KMS-11 (cell line): ENCODE data around the gene DMAC2.
"Not testable (repeated sequence)": the region's sequence is repeated elsewhere in the genome, so short reads cannot be mapped to it uniquely, and the experiment has no call there.

Experiments
- H2AFZ ChIP-seq: fragments of 200-600 bp; sonication (generic); 2 replicates; pipeline ENCODE4 v1.6.1; 2016; ENCODE audit warnings: antibody characterized with exemption, mixed run types, low read depth
- H3K27ac ChIP-seq: fragments of 200-600 bp; sonication (generic); 2 replicates; pipeline ENCODE4 v1.6.1; 2016; ENCODE audit warnings: mild to moderate bottlenecking, mixed run types
- H3K27me3 ChIP-seq: fragments of 200-600 bp; sonication (generic); 2 replicates; pipeline ENCODE4 v1.6.1; 2017; ENCODE audit warnings: mild to moderate bottlenecking, low read depth, mixed run types, moderate library complexity; ENCODE audit not compliant: insufficient read depth
- H3K36me3 ChIP-seq: fragments of 200-600 bp; sonication (generic); 2 replicates; pipeline ENCODE4 v1.6.1; 2017; ENCODE audit warnings: mild to moderate bottlenecking, mixed run types; ENCODE audit not compliant: insufficient read depth
- H3K4me1 ChIP-seq: fragments of 200-600 bp; sonication (generic); 2 replicates; pipeline ENCODE4 v1.6.1; 2016; ENCODE audit warnings: mild to moderate bottlenecking, low read depth, mixed run types; ENCODE audit not compliant: poor library complexity, severe bottlenecking
- H3K4me2 ChIP-seq: fragments of 200-600 bp; sonication (generic); 2 replicates; pipeline ENCODE4 v1.7.0; 2016; ENCODE audit warnings: mild to moderate bottlenecking, mixed run types
- H3K4me3 ChIP-seq: fragments of 200-600 bp; sonication (generic); IDR thresholded peaks from 2 replicates; pipeline ENCODE4 v1.6.1; 2017; ENCODE audit warnings: low read depth, low read length, mixed read lengths; ENCODE audit not compliant: insufficient read depth
- H3K79me2 ChIP-seq: fragments of 200-600 bp; sonication (generic); 2 replicates; pipeline ENCODE4 v1.6.1; 2016; ENCODE audit warnings: low read depth, mixed run types; ENCODE audit not compliant: insufficient read depth
- H3K9ac ChIP-seq: fragments of 200-600 bp; sonication (generic); 2 replicates; pipeline ENCODE4 v1.6.1; 2016; ENCODE audit warnings: mild to moderate bottlenecking, mixed run types
- H4K20me1 ChIP-seq: fragments of 200-600 bp; sonication (generic); 2 replicates; pipeline ENCODE4 v1.6.1; 2016; ENCODE audit warnings: mild to moderate bottlenecking, mixed run types; ENCODE audit not compliant: insufficient read depth
- CTCF ChIP-seq: fragments of 200-600 bp; sonication (generic); conservative IDR thresholded peaks from 2 replicates; pipeline ENCODE4 v1.6.1; 2017; ENCODE audit warnings: low read depth, mild to moderate bottlenecking, antibody characterized with exemption, low read length, moderate library complexity, mixed read lengths

The DMAC2 gene

GRCh38 chr19:41392775-41393174 lies 46.9 kb downstream of the DMAC2 start:
- H3K4me2 ChIP-seq = no peak overlapping the region
- no peak overlapping the region for H3K4me3 ChIP-seq
- H3K79me2 ChIP-seq = peaks cover 41% of the 10 kb centered on the region
- H4K20me1 ChIP-seq = no peaks in the 10 kb centered on the region
- no peak for TF ChIP-seq CTCF
- H3K4me1 ChIP-seq = peaks cover 29% of the 10 kb centered on the region
- peaks cover 14% of the 10 kb centered on the region; the same call in 1 of the 2 replicates for H3K36me3 ChIP-seq
- no peak overlapping the region for H3K9ac ChIP-seq
- H3K27me3 ChIP-seq = no peaks in the 10 kb centered on the region
- H3K27ac ChIP-seq = no peak overlapping the region
- no peak overlapping the region for H2AFZ ChIP-seq

- H4K20me1 ChIP-seq = no peaks in the 10 kb centered on the region
- H3K36me3 ChIP-seq = peaks cover 14% of the 10 kb centered on the region; the same call in 1 of the 2 replicates
- TF ChIP-seq CTCF = no peak
- no peaks in the 10 kb centered on the region for H3K27me3 ChIP-seq
- H3K9ac ChIP-seq = no peak overlapping the region
- no peak overlapping the region for H2AFZ ChIP-seq
- H3K4me1 ChIP-seq = peaks cover 29% of the 10 kb centered on the region
- H3K79me2 ChIP-seq = peaks cover 36% of the 10 kb centered on the region
- H3K4me3 ChIP-seq = no peak overlapping the region
- no peak overlapping the region for H3K4me2 ChIP-seq
- no peak overlapping the region for H3K27ac ChIP-seq
Observed at GRCh38 chr19:41391618-41392017, 48.1 kb downstream of the DMAC2 start.

GRCh38 chr19:41386442-41386841 lies 53.3 kb downstream of the DMAC2 start:
- Histone ChIP-seq H3K27me3 (no peaks in the 10 kb centered on the region), H3K4me2 (no peak overlapping the region), H3K9ac (no peak overlapping the region), H2AFZ (no peak overlapping the region), H3K4me1 (no peaks in the 10 kb centered on the region), H3K27ac (no peak overlapping the region), H3K79me2 (no peaks in the 10 kb centered on the region), H3K4me3 (no peak overlapping the region), H4K20me1 (no peaks in the 10 kb centered on the region), H3K36me3 (peaks cover 11% of the 10 kb centered on the region; the same call in 1 of the 2 replicates)
- TF ChIP-seq CTCF = no peak

GRCh38 chr19:41384351-41384750 lies 55.4 kb downstream of the DMAC2 start:
- Histone ChIP-seq H3K4me2 (no peak overlapping the region), H3K27ac (no peak overlapping the region), H2AFZ (no peak overlapping the region), H3K4me1 (no peaks in the 10 kb centered on the region), H3K79me2 (no peaks in the 10 kb centered on the region), H3K27me3 (no peaks in the 10 kb centered on the region), H4K20me1 (no peaks in the 10 kb centered on the region), H3K36me3 (no peaks in the 10 kb centered on the region), H3K9ac (no peak overlapping the region), H3K4me3 (no peak overlapping the region)
- TF ChIP-seq CTCF = no peak

GRCh38 chr19:41381536-41381935 lies 58.2 kb downstream of the DMAC2 start:
- not testable (repeated sequence) for H3K27me3 ChIP-seq, H3K36me3 ChIP-seq, H2AFZ ChIP-seq, H3K4me3 ChIP-seq, H4K20me1 ChIP-seq, H3K4me2 ChIP-seq, H3K9ac ChIP-seq, H3K79me2 ChIP-seq, H3K27ac ChIP-seq, H3K4me1 ChIP-seq
